ENCODE measurements around the gene FBXW8.

Gene FBXW8

GRCh38 chr12:117061555-117062079 lies 150.9 kb downstream of the FBXW8 start:
- DNase-seq, result no peak

DNA sequence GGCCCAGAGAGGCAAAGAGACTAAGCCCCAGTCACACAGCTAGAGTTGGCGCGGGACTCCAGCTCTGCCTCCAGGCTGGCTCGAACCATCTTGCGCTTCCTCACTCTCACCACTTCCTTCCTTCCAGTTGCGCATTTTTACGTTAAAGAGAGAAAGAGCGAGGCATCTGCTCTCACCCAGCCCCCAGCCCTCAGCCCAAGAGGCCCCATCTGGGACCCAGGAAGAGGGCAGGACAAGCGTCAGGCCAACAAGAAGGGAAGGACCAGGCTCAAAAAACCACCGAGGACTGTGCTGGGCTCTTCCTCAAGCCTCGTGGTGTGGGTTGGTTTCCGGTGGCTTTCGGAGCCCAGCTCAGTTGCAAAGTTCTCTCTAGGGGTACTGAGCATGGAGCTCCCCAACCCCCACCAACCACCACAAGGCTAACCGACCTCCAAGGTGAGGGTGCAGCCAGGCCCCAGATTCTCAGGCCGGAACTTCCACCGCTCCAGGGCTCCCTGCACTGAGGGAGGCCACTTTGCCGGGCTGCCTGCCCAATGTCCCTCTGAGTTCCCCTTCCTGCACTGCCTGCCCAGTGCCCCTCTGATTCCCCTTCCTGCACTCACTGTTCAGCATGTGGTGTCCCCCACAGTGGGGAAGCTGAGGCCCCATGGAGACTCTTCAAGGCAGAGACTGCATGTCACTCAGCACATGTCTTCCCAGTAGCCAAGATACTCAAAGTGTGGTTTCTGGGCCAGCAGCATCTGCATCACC lies 152.6 kb downstream of the FBXW8 start:
- DNase-seq, result peak; percentile 14

DNA sequence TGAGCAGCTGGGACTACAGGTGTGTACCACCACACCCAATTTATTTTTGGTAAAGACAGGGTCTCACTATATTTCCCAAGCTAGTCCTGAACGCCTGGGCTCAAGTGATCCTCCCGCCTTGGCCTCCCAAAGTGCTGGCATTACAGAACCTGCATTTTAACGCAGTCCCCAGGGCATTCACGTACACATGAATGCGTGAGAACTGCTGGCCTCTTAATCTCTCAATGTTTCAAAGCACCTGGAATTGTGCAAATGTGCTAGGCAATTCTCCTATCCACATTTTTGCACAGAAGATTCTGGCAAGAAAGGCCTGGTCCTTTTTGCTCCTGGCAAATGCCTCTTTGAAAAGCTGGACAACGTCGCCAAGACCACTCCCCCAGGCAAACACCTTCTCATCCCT lies 153.3 kb downstream of the FBXW8 start:
- DNase-seq, result no peak

DNA sequence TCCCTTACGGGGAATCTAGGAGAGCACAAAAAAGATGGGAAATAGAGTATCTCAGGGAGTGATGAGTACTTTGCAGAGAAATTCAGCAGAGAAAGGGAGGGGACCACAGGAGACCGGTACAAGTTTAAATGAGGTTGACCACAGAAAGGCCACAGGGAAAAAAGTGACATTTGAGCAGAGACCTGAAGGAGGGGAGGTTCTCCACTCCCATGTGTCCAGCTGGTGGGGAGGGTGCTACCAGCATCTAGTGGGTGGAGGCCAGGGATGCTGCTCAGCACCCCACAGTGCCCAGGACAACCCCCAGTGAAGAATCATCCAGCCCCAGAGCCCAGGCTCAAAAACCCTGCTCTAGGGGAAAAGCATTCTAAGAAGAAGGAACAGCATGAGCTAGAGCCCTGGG lies 153.8 kb downstream of the FBXW8 start:
- DNase-seq, result no peak

DNA sequence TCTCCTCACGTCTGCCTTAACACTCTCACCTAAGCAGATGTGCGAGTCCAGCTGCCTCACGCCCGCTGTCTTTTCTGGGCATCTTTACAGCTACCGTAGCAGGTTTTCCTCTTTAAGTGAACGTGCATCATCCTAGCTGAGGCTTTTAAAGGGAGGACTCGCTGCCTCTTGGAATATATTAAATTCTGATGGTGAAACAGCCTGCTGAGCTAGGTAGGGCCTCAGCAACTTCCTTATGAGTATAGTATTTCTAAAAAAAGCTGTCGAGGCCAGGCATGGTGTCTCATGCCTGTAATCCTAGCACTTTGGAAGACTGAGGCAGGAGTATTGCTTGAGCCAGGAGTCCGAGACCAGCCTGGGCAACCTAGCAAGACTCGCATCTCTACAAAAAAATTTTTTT lies 156.3 kb downstream of the FBXW8 start:
- DNase-seq, result no peak

GRCh38 chr12:117067638-117068037 lies 156.9 kb downstream of the FBXW8 start:
- DNase-seq, result no peak

DNA sequence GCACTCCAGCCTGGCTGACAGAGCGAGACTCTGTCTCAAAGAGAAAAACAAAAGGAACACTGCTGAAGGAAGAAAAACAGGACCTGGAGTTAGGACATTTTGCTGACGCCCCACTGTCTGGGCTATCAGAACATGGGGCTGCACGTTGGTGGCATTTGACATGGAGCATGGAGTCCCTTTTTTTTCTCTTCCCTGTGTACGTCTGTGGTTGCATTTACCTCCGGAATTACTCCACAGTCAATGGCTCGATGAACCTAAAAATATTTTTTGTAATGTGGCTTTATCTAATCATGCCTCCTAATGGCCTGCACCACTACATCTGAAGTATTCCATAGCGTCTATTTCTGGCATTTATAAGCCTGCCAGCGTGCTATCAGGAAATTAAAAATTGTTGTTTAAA lies 157.7 kb downstream of the FBXW8 start:
- DNase-seq, result no peak

DNA sequence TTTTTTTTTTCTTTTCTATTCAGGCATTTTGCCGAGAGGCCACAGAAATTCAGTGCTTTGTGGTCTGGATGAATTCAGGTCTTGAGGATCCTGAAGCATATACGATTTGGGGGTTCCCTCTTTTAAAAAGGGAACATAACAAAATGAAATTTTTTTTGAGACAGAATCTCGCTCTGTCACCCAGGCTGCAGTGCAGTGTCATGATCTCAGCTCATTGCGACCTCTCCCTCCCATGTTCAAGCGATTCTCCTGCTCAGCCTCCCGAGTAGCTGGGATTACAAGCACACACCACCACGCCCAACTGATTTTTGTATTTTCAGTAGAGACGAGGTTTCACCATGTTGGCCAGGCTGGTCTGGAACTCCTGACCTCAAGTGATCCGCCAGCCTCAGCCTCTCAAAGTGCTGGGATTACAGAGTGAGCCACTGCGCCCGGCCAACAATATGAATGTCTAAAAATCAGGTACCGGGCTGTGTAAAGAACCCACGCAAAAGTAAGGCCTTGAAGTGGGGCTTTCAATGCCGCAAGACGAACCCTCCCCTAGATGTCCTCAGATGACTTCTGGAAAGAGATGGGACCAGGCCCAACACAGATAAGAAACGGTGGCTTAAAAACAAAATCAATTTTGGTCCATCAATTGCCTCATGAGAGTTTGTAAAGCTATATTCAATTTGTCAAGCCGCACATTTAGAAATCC lies 158.5 kb downstream of the FBXW8 start:
- no peak for DNase-seq

GRCh38 chr12:117069926-117070900 lies 159.5 kb downstream of the FBXW8 start:
- DNase-seq, result no peak

DNA sequence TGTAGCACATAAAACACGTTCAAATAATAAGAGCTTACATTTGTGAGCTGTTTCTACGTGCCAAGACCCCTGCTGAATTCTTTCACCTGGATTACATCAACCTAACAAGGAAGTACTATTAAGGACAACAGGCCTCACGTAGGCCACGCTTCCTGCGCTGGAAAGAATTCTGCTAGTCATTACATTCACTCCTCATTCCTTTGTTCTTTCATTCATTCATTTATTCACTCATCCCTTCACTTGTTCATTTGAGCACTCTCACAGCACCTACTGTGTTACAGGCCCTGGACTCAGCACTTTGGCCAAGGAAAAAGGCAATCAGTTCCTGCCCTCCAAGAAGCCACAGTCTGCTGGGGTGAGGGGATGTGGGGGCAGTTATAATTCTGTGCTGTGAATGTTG lies 160.3 kb downstream of the FBXW8 start:
- DNase-seq, result no peak

- no peak for DNase-seq
Observed at GRCh38 chr12:117072106-117072505, 161.4 kb downstream of the FBXW8 start.

DNA sequence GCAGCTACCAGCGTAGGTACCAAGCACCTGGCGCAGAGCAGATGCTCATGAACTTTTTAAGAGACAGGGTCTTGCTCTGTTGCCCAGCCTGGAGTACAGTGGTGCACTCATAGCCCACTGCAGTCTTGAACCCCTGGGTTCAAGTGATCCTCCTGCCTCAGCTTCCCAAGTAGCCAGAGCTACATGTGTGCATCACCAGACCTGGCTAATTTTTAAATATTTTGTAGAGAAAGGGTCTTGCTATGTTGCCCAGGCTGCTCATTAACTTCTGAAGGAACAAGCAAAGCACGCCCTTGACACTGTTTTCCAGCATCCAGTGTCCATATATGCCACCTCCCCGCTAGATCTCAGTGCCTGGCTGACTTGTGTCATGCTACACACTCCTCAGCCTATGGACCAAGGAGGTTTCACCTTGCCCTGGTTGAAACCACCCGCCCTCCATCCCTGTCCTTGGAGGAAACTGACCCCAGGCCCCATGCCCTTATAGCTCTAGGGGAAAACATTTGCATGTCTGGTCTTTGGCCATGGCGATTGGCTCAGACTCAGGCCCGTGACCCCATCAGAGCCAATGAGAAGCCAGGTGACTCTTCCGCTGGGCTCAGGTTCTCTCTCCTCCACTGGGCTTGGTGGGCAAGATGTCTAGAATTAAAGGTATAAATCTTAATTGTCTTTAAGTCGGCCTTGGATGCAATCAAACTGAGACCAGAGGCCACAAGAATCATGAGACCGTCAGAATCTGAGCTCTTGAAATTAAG lies 162.2 kb downstream of the FBXW8 start:
- no peak for DNase-seq

GRCh38 chr12:117073611-117074010 lies 162.9 kb downstream of the FBXW8 start:
- no peak for DNase-seq

DNA sequence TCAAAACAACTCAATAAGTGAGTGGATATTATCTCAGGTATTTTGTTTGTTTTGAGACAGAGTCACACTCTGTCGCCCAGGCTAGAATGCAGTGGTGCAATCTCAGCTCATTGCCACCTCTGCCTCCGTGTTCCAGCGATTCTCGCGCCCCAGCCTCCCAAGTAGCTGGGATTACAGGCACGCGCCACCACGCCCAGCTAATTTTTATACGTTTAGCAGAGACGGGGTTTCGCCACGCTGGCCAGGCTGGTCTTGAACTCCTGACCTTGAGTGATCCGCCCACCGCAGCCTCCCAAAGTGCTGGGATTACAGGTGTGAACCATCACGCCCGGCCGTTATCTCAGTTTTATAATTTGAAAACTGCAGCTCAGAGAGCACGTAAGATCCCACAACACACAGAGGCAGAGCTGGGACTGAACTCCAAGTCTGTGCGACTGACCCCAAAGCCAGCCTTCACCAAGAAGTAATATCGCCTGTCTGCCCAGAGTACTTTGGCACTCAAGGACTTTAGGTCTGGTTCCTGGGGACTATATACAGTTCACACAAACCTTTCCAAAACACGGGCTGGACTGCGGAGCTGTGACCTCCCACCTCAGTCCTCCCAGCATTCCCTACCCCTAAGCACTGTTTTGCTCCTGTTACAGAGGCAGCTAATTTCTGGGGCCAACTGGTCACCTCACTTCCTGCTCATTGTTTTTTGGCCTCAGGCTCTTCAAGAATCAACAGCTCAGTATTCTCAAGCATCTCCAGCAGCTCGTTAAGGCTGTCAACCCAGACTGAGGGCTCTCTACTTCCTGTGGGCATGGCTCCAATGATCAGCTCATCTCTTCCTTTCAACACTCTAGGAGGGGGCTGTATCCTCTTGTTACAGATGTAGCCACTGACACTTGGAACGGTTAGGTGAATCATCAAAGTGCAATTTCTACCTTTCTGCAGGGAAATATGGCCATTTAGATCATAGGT lies 165.9 kb downstream of the FBXW8 start:
- no peak for DNase-seq

GRCh38 chr12:117079487-117079886 lies 168.7 kb downstream of the FBXW8 start:
- DNase-seq, result no peak

- DNase-seq, result no peak
Observed at GRCh38 chr12:117080661-117081144, 170.0 kb downstream of the FBXW8 start.
